ENCODE measurements around the gene DAZ3.
"Not testable (repeated sequence)": the region's sequence is repeated elsewhere in the genome, so short reads cannot be mapped to it uniquely, and the experiment has no call there.

Gene DAZ3, protein sequence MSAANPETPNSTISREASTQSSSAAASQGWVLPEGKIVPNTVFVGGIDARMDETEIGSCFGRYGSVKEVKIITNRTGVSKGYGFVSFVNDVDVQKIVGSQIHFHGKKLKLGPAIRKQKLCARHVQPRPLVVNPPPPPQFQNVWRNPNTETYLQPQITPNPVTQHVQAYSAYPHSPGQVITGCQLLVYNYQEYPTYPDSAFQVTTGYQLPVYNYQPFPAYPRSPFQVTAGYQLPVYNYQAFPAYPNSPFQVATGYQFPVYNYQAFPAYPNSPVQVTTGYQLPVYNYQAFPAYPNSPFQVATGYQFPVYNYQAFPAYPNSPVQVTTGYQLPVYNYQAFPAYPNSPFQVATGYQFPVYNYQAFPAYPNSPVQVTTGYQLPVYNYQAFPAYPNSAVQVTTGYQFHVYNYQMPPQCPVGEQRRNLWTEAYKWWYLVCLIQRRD

DNA sequence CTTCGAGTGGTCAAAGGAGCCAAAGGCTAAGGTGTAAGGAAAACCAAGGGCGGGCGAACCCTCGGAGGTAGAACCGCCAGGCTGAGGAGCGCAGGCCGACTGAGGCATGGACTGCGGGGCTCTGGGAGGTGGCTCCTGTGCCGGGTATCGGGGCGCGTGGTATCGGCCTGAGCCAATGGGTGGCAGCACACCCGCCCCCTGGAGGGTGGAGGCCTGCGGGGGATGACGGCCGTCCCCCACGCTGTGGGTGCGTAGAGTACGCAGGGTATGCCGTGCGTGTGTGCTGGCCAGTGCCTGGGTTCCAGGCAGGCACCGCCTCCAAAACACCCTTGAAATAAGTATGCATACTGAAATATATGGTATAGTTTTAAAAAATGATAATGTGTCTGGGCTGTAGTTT, at the start of gene DAZ3:
TSS of gene DAZ3 (minus strand) at position 101 of the 400 bp plus-strand sequence. CDS start 208 bp downstream, outside the sequence.
- DNase-seq; H3K9me3 Mint-ChIP-seq; H3K4me3 Mint-ChIP-seq; H3K27me3 Mint-ChIP-seq; H3K36me3 Mint-ChIP-seq (ENCODE audit: low read depth); H3K27ac Mint-ChIP-seq; H3K4me1 Mint-ChIP-seq (ENCODE audit: low read depth): not testable (repeated sequence)

DNA sequence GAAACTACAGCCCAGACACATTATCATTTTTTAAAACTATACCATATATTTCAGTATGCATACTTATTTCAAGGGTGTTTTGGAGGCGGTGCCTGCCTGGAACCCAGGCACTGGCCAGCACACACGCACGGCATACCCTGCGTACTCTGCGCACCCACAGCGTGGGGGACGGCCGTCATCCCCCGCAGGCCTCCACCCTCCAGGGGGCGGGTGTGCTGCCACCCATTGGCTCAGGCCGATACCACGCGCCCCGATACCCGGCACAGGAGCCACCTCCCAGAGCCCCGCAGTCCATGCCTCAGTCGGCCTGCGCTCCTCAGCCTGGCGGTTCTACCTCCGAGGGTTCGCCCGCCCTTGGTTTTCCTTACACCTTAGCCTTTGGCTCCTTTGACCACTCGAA, 20.4 kb upstream of the DAZ3 start, which contains the start of gene DAZ4:
TSS of gene DAZ4 (plus strand) at position 301 of the 400 bp plus-strand sequence. CDS start 208 bp downstream, outside the sequence.
- DNase-seq; H3K9me3 Mint-ChIP-seq; H3K4me3 Mint-ChIP-seq; H3K36me3 Mint-ChIP-seq (ENCODE audit: low read depth); H3K27ac Mint-ChIP-seq; H3K27me3 Mint-ChIP-seq; H3K4me1 Mint-ChIP-seq (ENCODE audit: low read depth): not testable (repeated sequence)

DNA sequence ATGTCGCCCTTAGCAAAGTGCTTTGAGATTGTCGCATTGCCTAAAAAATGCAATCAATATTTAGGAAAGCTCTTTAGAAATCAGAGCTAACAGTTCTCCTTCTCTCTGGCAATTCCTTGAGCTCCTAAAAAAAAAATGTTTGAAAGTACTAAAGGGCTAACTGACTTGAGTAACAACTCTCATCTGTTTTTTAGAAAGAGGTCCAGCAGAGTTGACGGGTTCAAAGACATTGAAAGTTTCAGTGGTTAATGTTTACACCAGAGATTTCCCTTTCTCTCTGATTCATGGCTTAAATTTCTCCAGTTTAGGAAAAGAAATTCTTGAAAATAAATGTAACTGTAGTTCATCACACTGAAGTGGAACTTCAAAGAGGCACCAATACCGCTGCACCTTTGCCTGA, 11.9 kb upstream of the DAZ3 start:
- H3K4me1 Mint-ChIP-seq (ENCODE audit: low read depth); H3K27ac Mint-ChIP-seq; H3K4me3 Mint-ChIP-seq; DNase-seq; H3K27me3 Mint-ChIP-seq; H3K36me3 Mint-ChIP-seq (ENCODE audit: low read depth); H3K9me3 Mint-ChIP-seq: not testable (repeated sequence)

DNA sequence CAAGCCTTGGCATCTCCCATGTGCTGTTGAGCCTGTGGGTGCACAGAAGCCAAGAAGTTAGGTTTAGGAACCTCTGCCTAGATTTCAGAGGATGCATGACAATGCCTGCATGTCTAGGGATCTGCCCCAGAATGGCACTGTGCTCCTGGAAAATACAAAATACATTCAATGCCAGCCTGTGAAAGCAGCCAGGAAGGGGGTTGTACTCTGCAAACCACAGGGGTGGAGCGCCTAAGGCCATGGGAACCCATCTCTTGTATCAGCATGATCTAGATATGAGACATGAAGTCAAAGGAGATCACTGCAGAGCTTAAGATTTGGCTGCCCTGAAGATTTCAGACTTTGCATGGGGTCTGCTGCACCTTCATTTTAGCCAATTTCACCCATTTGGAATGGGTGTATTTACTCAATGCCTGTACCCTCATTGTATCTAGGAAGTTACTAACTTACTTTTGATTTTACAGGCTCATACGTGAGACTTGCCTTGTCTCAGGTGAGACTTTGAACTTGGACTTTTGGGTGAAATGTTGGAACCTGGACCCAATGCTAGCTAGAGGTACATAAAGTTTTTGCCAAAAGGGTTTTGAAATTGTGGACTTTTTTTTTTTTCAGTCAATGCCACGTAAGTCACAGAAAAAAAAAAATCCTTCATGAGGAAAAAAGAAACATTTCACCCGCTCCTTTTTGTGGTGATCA, 11.1 kb upstream of the DAZ3 start:
- H3K4me1 Mint-ChIP-seq (ENCODE audit: low read depth); H3K27me3 Mint-ChIP-seq; H3K27ac Mint-ChIP-seq; H3K36me3 Mint-ChIP-seq (ENCODE audit: low read depth); H3K4me3 Mint-ChIP-seq; H3K9me3 Mint-ChIP-seq; DNase-seq: not testable (repeated sequence)

DNA sequence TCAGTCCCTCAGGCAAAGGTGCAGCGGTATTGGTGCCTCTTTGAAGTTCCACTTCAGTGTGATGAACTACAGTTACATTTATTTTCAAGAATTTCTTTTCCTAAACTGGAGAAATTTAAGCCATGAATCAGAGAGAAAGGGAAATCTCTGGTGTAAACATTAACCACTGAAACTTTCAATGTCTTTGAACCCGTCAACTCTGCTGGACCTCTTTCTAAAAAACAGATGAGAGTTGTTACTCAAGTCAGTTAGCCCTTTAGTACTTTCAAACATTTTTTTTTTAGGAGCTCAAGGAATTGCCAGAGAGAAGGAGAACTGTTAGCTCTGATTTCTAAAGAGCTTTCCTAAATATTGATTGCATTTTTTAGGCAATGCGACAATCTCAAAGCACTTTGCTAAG, 8.6 kb upstream of the DAZ3 start:
- not testable (repeated sequence) for H3K9me3 Mint-ChIP-seq; DNase-seq; H3K36me3 Mint-ChIP-seq (ENCODE audit: low read depth); H3K27me3 Mint-ChIP-seq; H3K4me3 Mint-ChIP-seq; H3K4me1 Mint-ChIP-seq (ENCODE audit: low read depth); H3K27ac Mint-ChIP-seq
